Naive B cell (primary cell): ENCODE results near the gene NKAIN1. TPM values are rescaled to one million over a fixed set of nuclear protein-coding genes. Genes with fewer than 3 reads are reported as not detected.

Experiments
- ATAC-seq, 2 donors: fragments of 150-1000 bp; cut with Tn5 transposase; 2 replicates each; pipeline ENCODE4 v1.10.0; 2021; ENCODE audit warnings: low read depth in 2 of 2, mild to moderate bottlenecking in 2 of 2, moderate library complexity in 2 of 2
- DNase-seq: peaks from one replicate; pipeline ENCODE4 v3.0.0; 2022
- H3K27ac Mint-ChIP-seq, 6 donors: one replicate each; pipeline ENCODE4 v1.8.0; 2020 to 2022; ENCODE audit warnings: mild to moderate bottlenecking in 6 of 6, mixed read lengths in 6 of 6, moderate library complexity in 5 of 6, inconsistent platforms in 2 of 6
- H3K27me3 Mint-ChIP-seq, 3 donors: one replicate each; pipeline ENCODE4 v1.8.0; 2021 to 2022; ENCODE audit warnings: mixed read lengths in 3 of 3, mild to moderate bottlenecking in 1 of 3
- H3K36me3 Mint-ChIP-seq, 2 donors: one replicate each; pipeline ENCODE4 v1.8.0; 2020 to 2022; ENCODE audit warnings: mixed read lengths in 2 of 2, inconsistent platforms in 1 of 2, mild to moderate bottlenecking in 1 of 2
- H3K4me1 Mint-ChIP-seq, 3 donors: one replicate each; pipeline ENCODE4 v1.8.0; 2020 to 2022; ENCODE audit warnings: mixed read lengths in 3 of 3, inconsistent platforms in 1 of 3, mild to moderate bottlenecking in 1 of 3, moderate library complexity in 1 of 3
- H3K4me3 Mint-ChIP-seq, 8 donors: one replicate each; pipeline ENCODE4 v1.8.0; 2020 to 2022; ENCODE audit warnings: mild to moderate bottlenecking in 8 of 8, mixed read lengths in 8 of 8, moderate library complexity in 8 of 8, inconsistent platforms in 2 of 8
- H3K9me3 Mint-ChIP-seq, 7 donors: one replicate each; pipeline ENCODE4 v1.8.0; 2020 to 2022; ENCODE audit warnings: mixed read lengths in 7 of 7, mild to moderate bottlenecking in 5 of 7, inconsistent platforms in 2 of 7, moderate library complexity in 1 of 7
- polyA plus RNA-seq, 6 donors: library from polyadenylated mRNA; unstranded; fragments of 300-500 nt; fragmentation: Illumina TruSeq; gene quantifications; one replicate each; pipeline ENCODE4 v1.2.3, GENCODE V29; 2021; ENCODE audit warnings: low read depth in 6 of 6

Gene NKAIN1
- polyA plus RNA-seq, 6 donors from 2014 or later, result not detected

GRCh38 chr1:31133368-31133767 is 106.3 kb downstream of the NKAIN1 start:
- no peaks in the 10 kb centered on the region for H3K36me3 Mint-ChIP-seq
- no peak overlapping the region for H3K27ac Mint-ChIP-seq

More at GRCh38 chr1:31133368-31133767, 106.3 kb downstream of the NKAIN1 start:
- Mint-ChIP-seq H3K4me1 (no peaks in the 10 kb centered on the region), H3K4me3 (no peak overlapping the region), H3K9me3 (peaks cover 0 to 3% (median 0%) of the 10 kb centered on the region in 7 donors), H3K27me3 (peaks cover 4 to 13% (median 7%) of the 10 kb centered on the region in 3 donors)
- DNase-seq (no peak), ATAC-seq (no peak)

Other genes with a start within 250 kb of the NKAIN1 start
- 100 to 1,000 TPM in 5 of 6 donors, 10 to 100 TPM in 1; 93.0 to 121 (median 109) TPM for gene PUM1, start 174.2 kb downstream of the NKAIN1 start, polyA plus RNA-seq
- 10 to 100 TPM; 61.8 to 97.0 (median 90.0) TPM for gene SNRNP40, start 56.9 kb upstream of the NKAIN1 start, polyA plus RNA-seq
- 10 to 100 TPM; 44.4 to 70.6 (median 50.6) TPM for gene ZCCHC17, start 57.1 kb upstream of the NKAIN1 start, polyA plus RNA-seq
- under 1 TPM in 1 of 6 donors, not detected in 5; 0.55 TPM for gene FABP3, start 133.2 kb upstream of the NKAIN1 start, polyA plus RNA-seq
- 1 to 10 TPM in 1 of 6 donors, under 1 TPM in 4, not detected in 1; 0.54 to 1.6 (median 0.77) TPM for gene SERINC2, start 173.3 kb upstream of the NKAIN1 start, polyA plus RNA-seq